K562 (cell line): ENCODE results near the gene PRPF6. TPM values are rescaled to one million over a fixed set of nuclear protein-coding genes. Genes with fewer than 3 reads are reported as not detected.

Experiments
- CREB3L1 ChIP-seq: fragments of 450-650 bp; IDR thresholded peaks from 2 replicates; pipeline ENCODE4 v1.6.1; 2014; ENCODE audit warnings: low read depth, mild to moderate bottlenecking, moderate library complexity, borderline replicate concordance
- E2F5 ChIP-seq: sonication (generic); formaldehyde crosslinking; IDR thresholded peaks from 2 replicates; pipeline ENCODE4 v1.8.0; 2022; ENCODE audit warnings: mild to moderate bottlenecking, missing genetic modification reagents
- ELK3 ChIP-seq: fragments of 450-650 bp; formaldehyde crosslinking; IDR thresholded peaks from 2 replicates; pipeline ENCODE4 v1.4.0; 2020; ENCODE audit warnings: mild to moderate bottlenecking
- EP300 ChIP-seq: IDR thresholded peaks from 2 replicates; pipeline ENCODE4 v1.6.1; 2012; ENCODE audit warnings: low read length, improper control_type of control experiment
- HDAC3 ChIP-seq: fragments of 450-650 bp; IDR thresholded peaks from 2 replicates; pipeline ENCODE4 v1.6.1; 2018; ENCODE audit warnings: borderline replicate concordance, mild to moderate bottlenecking, moderate library complexity; ENCODE audit not compliant: partially characterized antibody
- HLTF ChIP-seq: fragments of 450-650 bp; IDR thresholded peaks from 2 replicates; pipeline ENCODE4 v1.6.1; 2016
- ILK ChIP-seq: fragments of 450-650 bp; IDR thresholded peaks from 2 replicates; pipeline ENCODE4 v1.6.1; 2016; ENCODE audit warnings: missing genetic modification characterization, low read depth, mild to moderate bottlenecking, missing compliant biosample characterization, moderate library complexity, borderline replicate concordance
- KLF16 ChIP-seq: IDR thresholded peaks from 2 replicates; pipeline ENCODE4 v1.6.1; 2016; ENCODE audit warnings: antibody characterized with exemption
- MAFG ChIP-seq: fragments of 450-650 bp; conservative IDR thresholded peaks from 2 replicates; pipeline ENCODE4 v1.6.1; 2016; ENCODE audit warnings: missing genetic modification characterization, missing compliant biosample characterization
- MNT ChIP-seq, 2 experiments: fragments of 450-650 bp; conservative IDR thresholded peaks; 2 replicates each; pipeline ENCODE4 v1.6.1; 2017; ENCODE audit warnings: mild to moderate bottlenecking in 2 of 2, moderate library complexity in 2 of 2
- NCOA4 ChIP-seq: fragments of 450-650 bp; IDR thresholded peaks from 2 replicates; pipeline ENCODE4 v1.6.1; 2018; ENCODE audit warnings: mild to moderate bottlenecking; ENCODE audit not compliant: partially characterized antibody
- POLR2A ChIP-seq: fragments of 450-650 bp; conservative IDR thresholded peaks from 2 replicates; pipeline ENCODE4 v1.6.1; 2016
- POLR2G ChIP-seq: fragments of 200-400 bp; formaldehyde crosslinking; IDR thresholded peaks from 2 replicates; pipeline ENCODE4 v1.6.1; 2017; ENCODE audit warnings: low read depth, mild to moderate bottlenecking, antibody characterized with exemption, low read length, moderate library complexity
- PTTG1 ChIP-seq: fragments of 450-650 bp; IDR thresholded peaks from 2 replicates; pipeline ENCODE4 v1.6.1; 2016; ENCODE audit warnings: low read depth, mild to moderate bottlenecking, missing genetic modification characterization, missing compliant biosample characterization
- RBM22 ChIP-seq: fragments of 200-400 bp; formaldehyde crosslinking; IDR thresholded peaks from 2 replicates; pipeline ENCODE4 v1.6.1; 2018; ENCODE audit warnings: low read length, low read depth; ENCODE audit not compliant: poor library complexity, severe bottlenecking
- SIN3A ChIP-seq, 2 experiments: fragments of 150-350 bp in 1 of 2; IDR thresholded peaks; 2 replicates each; pipeline ENCODE4 v1.6.1; 2011 to 2016; ENCODE audit warnings: borderline replicate concordance in 2 of 2, low read depth in 2 of 2, low read length in 2 of 2, mild to moderate bottlenecking in 2 of 2, moderate library complexity in 2 of 2; ENCODE audit not compliant: control insufficient read depth in 1 of 2
- ZNF274 ChIP-seq: IDR thresholded peaks from 2 replicates; pipeline ENCODE4 v1.6.1; 2011; ENCODE audit warnings: low read depth, mild to moderate bottlenecking, low read length, moderate library complexity, borderline replicate concordance
- ZNF354B ChIP-seq: fragments of 250-450 bp; sonication (Bioruptor Pico); IDR thresholded peaks from 2 replicates; pipeline ENCODE4 v1.4.0; 2020
- ZNF655 ChIP-seq: fragments of 250-450 bp; sonication (Bioruptor Pico); IDR thresholded peaks from 2 replicates; pipeline ENCODE4 v1.5.0; 2021
- polyA plus RNA-seq, 8 experiments: library from polyadenylated mRNA; depleted of rRNA in 4 of 8; stranded (reverse) in 5 of 8; unstranded in 3 of 8; fragments of >200 nt; fragmentation: Nextera tagmentation in 2 of 8; fragmentation: Illumina TruSeq in 1 of 8; extraction: Ambion mirVana in 2 of 8; extraction: Trizol in 1 of 8; gene quantifications; 2 replicates each; pipeline versions ENCODE4 v1.2.1 to v1.2.3, GENCODE V29; 2011 to 2014; ENCODE audit warnings: inconsistent platforms in 1 of 8, missing spikeins in 1 of 8
- total RNA-seq, 7 experiments: library from RNA; depleted of rRNA in 6 of 7; stranded (reverse); fragments of >200 nt in 6 of 7; fragmentation: Illumina TruSeq in 2 of 7; extraction: Trizol in 2 of 7; gene quantifications; 2 replicates each; pipeline versions ENCODE4 v1.2.1 to v1.2.3, GENCODE V29; 2011 to 2021; ENCODE audit warnings: low replicate concordance in 1 of 7

The PRPF6 gene
- total and polyA plus RNA-seq, 9 of the 15 experiments (the other 6 are each of a cell fraction or from before 2014, with no cell fraction given): 4.2 to 83.2 (median 59.9) TPM

GRCh38 chr20:63939061-63939935 lies 41.6 kb upstream of the PRPF6 start (continued):
- no peak for TF ChIP-seq ILK (tag)
- no peak for TF ChIP-seq MAFG (tag)
- peak; percentile 67 for TF ChIP-seq POLR2G
- 0 out of 4 replicates have a peak, but pooled peaks of 1 of the 2 experiments have one; percentile 33 for TF ChIP-seq SIN3A (IDR thresholded peaks at IDR 0.05; ENCODE audit: borderline replicate concordance in 2 of 2, control insufficient read depth in 1 of 2, low read depth in 2 of 2, low read length in 2 of 2)
- TF ChIP-seq ZNF354B (CRISPR knock-in tag): no peak
- TF ChIP-seq NCOA4: no peak
- TF ChIP-seq EP300: no peak
- TF ChIP-seq CREB3L1: no peak
- TF ChIP-seq ELK3 (CRISPR knock-in tag): no peak
- 0 out of 2 replicates have a peak, but pooled peaks have one; percentile 27 for TF ChIP-seq POLR2A
- no peak for TF ChIP-seq KLF16
- TF ChIP-seq PTTG1: no peak
- TF ChIP-seq HDAC3: no peak
- TF ChIP-seq RBM22: peak; percentile 92
- TF ChIP-seq HLTF: no peak
- TF ChIP-seq E2F5 (CRISPR knock-in tag): no peak
- TF ChIP-seq ZNF274: no peak
- TF ChIP-seq MNT (conservative IDR thresholded peaks at IDR 0.05): no peak
- TF ChIP-seq ZNF655 (CRISPR knock-in tag): no peak
